AG04449 (cell line): ENCODE results near the gene CHST5.
"Not testable (repeated sequence)": the region's sequence is repeated elsewhere in the genome, so short reads cannot be mapped to it uniquely, and the experiment has no call there.

Source experiments
- CTCF ChIA-PET: fragments of 350-600 bp; formaldehyde crosslinking; extraction: SDS; loops from one replicate; lab custom pipeline; 2021; ENCODE audit warnings: antibody characterized with exemption; lab: Yijun Ruan, JAX
- POLR2A ChIA-PET: fragments of 400-600, 350-600 bp; formaldehyde crosslinking; extraction: SDS; loops from one replicate; lab custom pipeline; 2020; ENCODE audit warnings: antibody characterized with exemption, inconsistent platforms; lab: Yijun Ruan, JAX
- DNase-seq: peaks from one replicate; pipeline ENCODE4 v3.0.0-alpha.2; 2010; ENCODE audit warnings: low read depth, low spot score
- H3K4me3 ChIP-seq: 2 replicates; pipeline ENCODE4 v1.5.1; 2011; ENCODE audit warnings: low read depth, mild to moderate bottlenecking, control low read depth, low read length
- TF ChIP-seq, protein P1 (sequence below): IDR thresholded peaks from one replicate; pipeline ENCODE4 v1.5.1; 2011; ENCODE audit warnings: mild to moderate bottlenecking, moderate library complexity, low read length, control low read depth, inconsistent platforms; ENCODE audit not compliant: insufficient read depth; ENCODE audit errors: missing control alignments

CHST5 gene

DNA sequence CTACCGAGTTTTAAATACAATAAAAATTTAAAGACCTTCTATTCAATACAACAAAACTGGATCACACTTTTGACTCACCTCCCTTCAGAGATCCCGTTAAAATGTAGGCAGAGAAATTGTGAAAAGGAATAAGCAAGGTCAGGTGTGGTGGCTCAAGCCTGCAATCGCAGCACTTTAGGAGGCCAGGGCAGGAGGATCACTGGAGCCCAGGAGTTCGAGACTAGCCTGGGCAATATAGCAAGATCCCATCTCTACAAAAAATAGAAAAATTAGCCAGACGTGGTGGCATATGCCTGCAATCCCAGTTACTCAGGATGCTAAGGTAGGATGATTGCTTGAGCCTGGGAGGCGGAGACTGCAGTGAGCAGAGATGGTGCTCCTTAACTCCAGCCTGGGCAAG lies 16.7 kb downstream of the CHST5 start:
- DNase-seq = no peak
- ChIA-PET CTCF (interaction anchor here (1.0 to 3.1 kb wide), 5 partner anchors 11 to 54 kb away, joined by 3 to 24 read pairs (median 5); no protein-coding TSS in a partner anchor), POLR2A (no interaction called here)
- H3K4me3 ChIP-seq = no peak overlapping the region
- TF ChIP-seq, protein P1, sequence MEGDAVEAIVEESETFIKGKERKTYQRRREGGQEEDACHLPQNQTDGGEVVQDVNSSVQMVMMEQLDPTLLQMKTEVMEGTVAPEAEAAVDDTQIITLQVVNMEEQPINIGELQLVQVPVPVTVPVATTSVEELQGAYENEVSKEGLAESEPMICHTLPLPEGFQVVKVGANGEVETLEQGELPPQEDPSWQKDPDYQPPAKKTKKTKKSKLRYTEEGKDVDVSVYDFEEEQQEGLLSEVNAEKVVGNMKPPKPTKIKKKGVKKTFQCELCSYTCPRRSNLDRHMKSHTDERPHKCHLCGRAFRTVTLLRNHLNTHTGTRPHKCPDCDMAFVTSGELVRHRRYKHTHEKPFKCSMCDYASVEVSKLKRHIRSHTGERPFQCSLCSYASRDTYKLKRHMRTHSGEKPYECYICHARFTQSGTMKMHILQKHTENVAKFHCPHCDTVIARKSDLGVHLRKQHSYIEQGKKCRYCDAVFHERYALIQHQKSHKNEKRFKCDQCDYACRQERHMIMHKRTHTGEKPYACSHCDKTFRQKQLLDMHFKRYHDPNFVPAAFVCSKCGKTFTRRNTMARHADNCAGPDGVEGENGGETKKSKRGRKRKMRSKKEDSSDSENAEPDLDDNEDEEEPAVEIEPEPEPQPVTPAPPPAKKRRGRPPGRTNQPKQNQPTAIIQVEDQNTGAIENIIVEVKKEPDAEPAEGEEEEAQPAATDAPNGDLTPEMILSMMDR = no peak

DNA sequence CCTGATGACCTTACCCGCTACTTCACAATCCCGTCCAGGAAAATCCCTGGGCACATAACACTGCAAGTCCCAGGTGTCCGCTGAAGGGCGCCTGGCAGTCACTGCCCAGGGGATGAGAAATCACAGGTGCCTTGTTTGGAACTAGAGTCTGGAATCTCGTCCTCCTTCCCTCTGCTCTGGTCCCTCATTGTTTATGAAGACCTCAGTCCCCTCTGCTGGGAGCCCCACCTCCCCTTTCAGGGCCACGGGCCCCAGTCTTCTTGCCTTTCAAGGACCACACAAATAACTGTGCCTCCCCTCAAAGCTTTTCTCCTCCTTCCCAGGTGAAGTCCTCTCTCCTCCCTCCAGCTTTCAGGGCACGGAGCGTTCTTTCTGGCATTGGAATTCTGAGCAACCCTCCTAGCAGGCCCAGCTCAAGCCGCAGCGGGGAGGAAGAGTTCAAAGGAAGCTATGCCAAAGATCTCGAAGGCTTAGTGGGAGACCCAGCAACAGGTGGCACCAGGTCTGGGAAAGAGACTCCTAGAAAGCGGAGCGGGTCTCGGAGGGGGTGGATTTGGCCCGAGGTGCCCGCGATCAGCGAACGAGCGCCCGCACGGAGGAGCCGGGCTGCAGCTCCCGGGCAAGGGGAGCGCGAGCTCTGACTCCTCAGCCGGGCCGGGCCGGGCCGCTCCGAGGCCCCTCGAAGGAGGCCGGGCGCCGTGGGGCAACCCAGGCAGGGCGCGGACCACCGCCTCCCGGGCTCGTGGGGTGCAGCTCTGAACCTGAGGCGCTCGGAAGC lies 19.5 kb downstream of the CHST5 start:
- peak overlapping the region; percentile 81 for H3K4me3 ChIP-seq
- ChIA-PET CTCF (interaction anchor here (0.8 to 3.1 kb wide), 36 partner anchors 7 to 317 kb away, joined by 3 to 26 read pairs (median 8); partner anchors contain the start of genes ADAT1, CHST5, CHST6 and GABARAPL2), POLR2A (interaction anchor here (0.6 to 1.9 kb wide), 6 partner anchors 9 to 106 kb away, joined by 3 to 8 read pairs (median 3); no protein-coding TSS in a partner anchor)
- DNase-seq = not testable (repeated sequence)

DNA sequence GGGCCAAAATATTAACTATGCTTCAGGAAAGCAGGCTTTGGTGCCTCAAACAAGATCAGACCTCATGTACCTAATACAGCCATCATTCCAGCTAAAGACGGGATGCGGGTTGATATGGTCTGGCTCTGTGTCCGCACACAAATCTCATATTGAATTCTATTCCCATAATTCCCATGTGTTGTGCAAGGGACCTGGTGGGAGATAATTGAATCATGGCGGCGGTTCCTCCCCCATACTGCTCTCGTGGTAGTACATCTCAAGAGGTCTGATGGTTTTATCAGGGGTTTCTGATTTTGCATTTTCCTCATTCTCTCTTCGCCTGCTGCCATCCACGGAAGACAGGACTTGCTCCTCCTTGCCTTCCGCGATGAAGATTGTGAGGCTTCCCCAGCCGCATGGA lies 21.6 kb downstream of the CHST5 start:
- ChIA-PET CTCF (interaction anchor here (2.2 kb wide), 1 partner anchor 49 kb away, joined by 9 read pairs; the partner anchor contains the start of gene TMEM170A), POLR2A (no interaction called here)
- TF ChIP-seq, protein P1 = no peak
- no peak overlapping the region for H3K4me3 ChIP-seq
- no peak for DNase-seq

DNA sequence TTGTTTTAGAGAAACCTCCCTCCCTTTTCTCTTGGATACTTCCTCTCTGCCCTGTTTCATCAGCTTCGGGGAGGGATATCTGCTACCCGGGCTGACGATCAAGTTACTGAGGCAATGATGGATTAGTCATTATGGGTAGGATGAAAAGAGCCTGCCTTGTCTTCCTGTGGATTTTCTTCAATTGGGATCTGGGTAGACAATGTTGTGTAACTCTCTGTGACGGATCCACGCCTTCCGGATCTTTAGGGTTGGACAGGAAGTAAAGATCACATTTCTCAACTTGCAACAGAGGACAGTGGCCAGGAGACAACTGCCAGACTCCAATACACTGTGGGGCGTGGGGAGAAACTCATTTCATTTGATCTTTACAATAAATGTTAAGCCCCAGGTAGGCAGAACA lies 29.3 kb downstream of the CHST5 start:
- ChIA-PET POLR2A (interaction anchor here (2.1 kb wide), 1 partner anchor 10 kb away, joined by 8 read pairs; no protein-coding TSS in a partner anchor), CTCF (interaction anchor here (1.2 kb wide), 1 partner anchor 41 kb away, joined by 3 read pairs; no protein-coding TSS in a partner anchor)
- DNase-seq = no peak
- TF ChIP-seq, protein P1 = no peak
- H3K4me3 ChIP-seq = no peak overlapping the region

GRCh38 chr16:75506107-75506506 lies 29.8 kb downstream of the CHST5 start:
- CTCF ChIA-PET = interaction anchor here (1.1 to 1.2 kb wide), 2 partner anchors 11 to 41 kb away, joined by 3 to 15 read pairs; no protein-coding TSS in a partner anchor
- POLR2A ChIA-PET = interaction anchor here (2.1 kb wide), 1 partner anchor 11 kb away, joined by 8 read pairs; no protein-coding TSS in a partner anchor
- TF ChIP-seq, protein P1 = no peak
- no peak for DNase-seq
- no peak overlapping the region for H3K4me3 ChIP-seq

- ChIA-PET CTCF (interaction anchor here (1.3 to 2.6 kb wide), 3 partner anchors 10 to 305 kb away, joined by 3 to 15 read pairs (median 3); no protein-coding TSS in a partner anchor), POLR2A (no interaction called here)
- no peak for DNase-seq
- H3K4me3 ChIP-seq = no peak overlapping the region
- TF ChIP-seq, protein P1 = no peak
Measured at GRCh38 chr16:75503801-75504200, 32.1 kb downstream of the CHST5 start.
